CD4-positive, alpha-beta T cell treated with Interleukin-17A for 1 hour (primary cell): ENCODE data around the gene NMRAL1.
A peak's percentile ranks its signal among the peaks of the same experiment; 100 is the strongest.

Experiments used
- DNase-seq: peaks from one replicate; pipeline ENCODE4 v3.0.0-alpha.2; 2020

NMRAL1 gene

DNA sequence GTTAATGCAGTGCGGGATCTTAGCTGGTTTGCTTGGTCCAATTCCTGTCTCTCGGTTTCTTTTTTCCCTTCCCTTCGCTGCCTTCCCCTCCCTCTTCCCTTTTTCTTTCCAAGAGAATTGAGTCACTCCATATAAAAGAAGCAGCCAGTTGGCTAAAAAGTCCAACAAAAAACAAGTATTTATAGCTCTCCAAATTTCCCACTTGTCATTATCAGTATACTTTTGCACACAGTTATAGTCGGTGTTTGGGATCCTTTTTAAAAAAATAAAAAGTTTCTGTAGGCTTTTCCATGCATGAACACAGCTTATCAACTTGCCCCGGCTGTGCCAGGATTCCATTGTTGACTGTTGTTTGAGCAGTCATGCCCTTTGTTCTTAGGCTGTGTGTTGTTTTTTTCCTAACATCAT lies 26.6 kb upstream of the NMRAL1 start:
- no peak for DNase-seq

DNA sequence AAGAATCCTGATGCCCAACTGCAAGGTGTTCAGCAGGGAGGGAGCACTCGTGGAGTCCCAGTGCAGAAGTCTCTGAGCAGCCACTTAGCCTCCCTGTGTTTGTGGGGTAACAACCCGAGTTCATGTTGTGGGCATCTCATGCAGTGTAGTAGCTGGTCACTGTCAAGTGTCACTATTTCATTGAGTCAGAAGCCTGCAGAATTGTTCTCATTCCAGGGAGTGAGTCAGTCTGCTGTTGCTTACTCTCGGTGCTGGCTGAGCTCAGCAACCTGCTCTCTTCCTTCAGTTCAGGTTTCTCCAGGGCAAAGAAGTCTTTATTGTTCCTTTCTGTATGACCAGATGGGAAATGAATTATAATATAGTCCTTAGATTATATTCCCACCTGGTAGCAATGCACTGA lies 25.8 kb upstream of the NMRAL1 start:
- DNase-seq: no peak

DNA sequence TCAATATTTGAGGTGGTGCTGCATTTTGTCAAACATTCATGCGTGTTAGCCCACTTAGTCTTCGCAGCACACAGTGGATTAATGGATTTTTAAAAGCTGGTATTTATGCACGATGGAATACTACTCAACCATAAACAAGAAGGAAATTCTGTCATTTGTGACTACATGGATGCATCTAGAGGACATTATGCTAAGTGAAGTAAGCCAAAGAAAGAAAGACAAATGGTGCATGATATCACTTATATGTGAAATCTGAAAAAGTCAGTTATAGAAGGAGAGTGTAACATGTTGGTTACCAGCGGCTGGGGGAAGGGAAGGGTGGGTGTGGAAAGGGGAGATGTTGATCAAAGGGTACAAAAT lies 24.8 kb upstream of the NMRAL1 start:
- no peak for DNase-seq

DNA sequence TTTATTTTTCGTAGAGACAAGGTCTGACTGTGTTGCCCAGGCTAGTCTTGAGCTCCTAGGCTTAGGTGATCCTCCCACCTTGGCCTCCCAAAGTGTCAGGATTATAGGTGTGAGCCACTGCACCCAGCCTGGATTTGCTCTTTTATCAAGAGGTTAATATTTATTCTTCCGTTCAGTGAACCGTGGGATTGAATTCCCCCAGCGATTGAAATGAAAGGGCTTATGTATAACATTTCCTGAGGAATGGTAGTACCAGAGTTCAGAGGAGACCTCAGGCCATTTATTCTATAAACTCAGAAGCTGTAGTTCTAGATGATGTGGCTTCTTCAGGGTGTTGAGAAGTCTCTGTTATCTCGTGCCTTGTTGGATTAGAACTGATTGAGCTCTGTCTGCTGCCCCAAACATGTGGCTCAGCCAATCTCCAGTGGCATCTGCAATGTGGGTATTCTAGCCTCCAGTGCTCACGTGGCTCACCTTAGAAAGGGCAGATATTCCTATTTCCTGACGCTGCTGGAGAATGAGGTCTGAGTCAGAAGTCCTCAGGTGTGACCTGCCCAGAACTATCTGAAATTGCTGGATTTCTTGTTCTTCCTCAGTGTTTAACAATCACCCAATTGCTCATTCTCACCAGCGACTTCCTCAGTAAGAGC lies 24.2 kb upstream of the NMRAL1 start:
- no peak for DNase-seq

DNA sequence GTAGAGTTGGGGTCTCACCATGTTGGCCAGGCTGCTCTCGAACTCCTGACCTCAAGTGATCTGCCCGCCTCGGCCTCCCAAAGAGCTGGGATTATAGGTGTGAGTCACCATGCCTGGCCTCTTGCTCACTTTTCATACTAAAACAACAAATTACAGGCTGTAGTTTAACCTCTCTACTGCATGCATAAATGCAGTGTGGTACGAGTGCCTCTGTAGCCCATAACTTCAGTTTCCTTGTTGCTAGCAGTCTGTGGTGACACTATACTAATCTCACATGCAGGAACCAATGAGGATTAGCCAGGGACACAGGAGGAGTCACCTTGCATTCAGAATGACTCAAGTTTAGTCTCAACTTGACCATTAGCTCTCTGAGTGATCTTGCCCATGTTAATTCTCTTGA lies 21.9 kb upstream of the NMRAL1 start:
- DNase-seq: no peak

DNA sequence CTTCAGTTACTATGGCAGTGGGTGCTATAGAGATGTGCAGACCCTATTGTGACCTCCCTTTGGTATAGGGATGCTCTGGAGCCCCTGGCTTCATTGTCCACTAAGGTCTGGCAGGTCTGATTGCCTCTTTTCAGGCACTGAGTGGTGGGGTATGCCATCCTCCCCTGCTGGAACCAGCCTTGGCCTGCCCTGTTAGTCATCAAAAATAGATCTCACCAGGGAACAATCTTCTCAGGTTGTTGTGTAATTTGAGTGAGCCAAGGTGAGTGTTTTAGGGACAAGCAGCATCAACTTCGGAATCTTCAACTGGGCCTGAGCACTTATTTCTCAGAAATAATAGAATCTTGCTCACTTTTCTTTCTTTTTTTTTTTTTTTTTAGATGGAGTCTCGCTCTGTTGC lies 21.3 kb upstream of the NMRAL1 start:
- no peak for DNase-seq

DNA sequence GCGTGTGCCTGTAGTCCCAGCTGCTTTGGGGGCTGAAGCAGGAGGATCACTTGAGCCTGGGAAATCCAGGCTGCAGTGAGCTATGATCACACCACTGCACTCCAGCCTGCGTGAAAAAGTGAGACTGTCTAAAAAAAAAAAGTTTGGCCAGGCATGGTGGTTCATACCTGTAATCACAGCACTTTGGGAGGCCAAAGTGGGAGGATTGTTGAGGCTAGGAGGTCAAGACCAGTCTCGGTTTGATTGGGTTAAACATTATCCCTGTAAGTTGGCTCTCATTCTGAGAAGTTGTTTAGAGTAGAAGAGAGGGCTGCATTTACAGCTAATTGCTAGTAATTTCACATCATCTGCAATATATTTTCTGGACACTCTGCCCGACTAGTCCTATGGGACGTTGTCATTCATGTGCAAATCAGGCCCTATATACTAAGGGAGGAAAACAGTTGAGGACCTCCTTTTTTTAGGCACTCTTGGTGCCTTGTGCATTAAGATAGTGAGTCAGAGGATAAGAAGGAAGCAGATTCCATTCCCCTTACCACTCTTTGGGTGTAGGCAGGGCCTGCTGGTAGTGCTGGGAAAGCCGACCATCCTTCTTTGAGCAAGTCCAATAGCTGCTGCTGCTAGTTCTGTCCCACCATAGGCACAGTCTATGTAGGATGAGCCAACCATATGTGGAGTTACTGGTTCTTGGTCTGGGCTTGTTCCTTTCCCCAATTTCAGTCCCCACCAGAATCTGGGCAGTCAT lies 20.5 kb upstream of the NMRAL1 start:
- DNase-seq: no peak

DNA sequence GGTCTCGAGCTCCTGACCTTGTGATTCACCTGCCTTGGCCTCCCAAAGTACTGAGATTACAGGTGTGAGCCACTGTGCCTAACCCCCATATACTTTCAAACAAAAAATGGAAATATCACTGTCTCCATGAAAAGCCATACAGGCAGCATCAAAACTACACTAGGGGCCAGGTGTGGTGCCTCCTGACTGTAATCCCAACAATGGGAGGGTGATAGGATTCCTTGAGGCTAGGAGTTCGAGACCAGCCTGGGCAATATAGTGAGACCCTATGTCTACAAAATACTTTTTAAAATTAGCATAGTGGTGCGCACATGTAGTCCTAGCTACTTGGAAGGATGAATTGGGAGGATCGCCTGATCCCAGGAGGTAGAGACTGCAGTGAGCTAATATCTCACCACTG lies 17.5 kb upstream of the NMRAL1 start:
- DNase-seq: no peak

DNA sequence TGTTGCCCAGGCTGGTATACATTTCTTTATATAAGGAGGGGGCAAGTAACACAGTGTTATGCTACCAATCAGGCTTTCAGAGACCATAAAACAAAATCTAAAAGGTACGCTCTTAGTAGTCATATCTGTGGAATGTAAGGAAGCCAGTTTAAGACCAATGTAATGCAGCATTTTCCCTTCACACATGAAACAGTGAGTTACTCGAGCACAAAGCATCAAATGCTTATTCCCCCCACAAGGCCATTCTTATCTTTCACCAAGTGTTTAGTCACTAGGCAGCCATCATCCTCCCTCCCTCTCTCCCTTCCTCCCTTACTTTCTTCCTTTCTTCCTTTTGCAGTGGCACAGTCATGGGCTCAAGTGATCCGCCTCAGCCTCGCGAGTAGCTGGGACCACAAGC lies 14.6 kb upstream of the NMRAL1 start:
- no peak for DNase-seq

DNA sequence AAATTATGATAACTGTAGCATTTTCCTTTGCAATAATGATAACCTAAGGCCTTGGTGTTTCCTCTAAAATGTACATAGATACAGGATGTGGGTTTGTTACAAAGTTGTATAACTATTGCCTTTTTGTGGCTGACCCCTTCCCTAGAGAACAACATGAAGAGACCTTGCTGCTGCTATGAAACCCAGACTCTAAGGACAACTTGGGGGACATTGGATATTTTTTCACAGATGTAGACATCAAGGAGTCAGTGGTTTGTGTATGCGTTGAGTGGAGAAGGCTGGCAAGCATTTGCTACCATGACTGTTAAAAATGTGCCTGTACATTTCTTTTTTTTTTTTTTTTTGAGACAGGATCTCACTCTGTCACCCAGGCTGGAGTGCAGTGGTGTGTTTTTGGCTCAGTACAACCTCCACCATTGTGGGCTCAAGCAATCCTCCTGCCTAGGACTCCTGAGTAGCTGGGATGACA lies 14.1 kb upstream of the NMRAL1 start:
- DNase-seq: peak; percentile 69

DNA sequence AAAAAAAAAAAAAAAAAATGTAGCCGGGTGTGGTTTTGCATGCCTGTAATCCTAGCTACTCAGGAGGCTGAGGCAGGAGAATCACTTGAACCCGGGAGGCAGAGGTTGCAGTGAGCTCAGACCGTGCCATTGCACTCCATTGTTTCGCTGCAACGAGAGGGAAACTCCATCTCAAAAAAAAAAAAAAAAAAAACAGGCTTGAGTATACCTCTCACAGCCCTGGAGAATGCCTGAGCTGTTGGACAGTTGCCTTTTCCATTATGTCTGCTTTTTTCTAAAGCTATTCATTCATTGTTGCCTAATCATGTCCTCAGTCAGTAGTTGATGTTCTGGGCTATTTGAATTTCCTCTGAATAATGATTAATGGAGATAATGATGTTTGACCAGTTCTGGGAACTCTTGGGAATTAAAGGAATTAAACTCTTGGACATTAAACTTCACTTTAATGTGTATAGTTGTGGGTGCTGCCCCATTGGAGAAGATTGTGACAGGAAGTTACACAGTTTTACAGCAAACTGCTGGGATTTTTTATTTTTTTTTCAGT lies 13.6 kb upstream of the NMRAL1 start:
- no peak for DNase-seq

DNA sequence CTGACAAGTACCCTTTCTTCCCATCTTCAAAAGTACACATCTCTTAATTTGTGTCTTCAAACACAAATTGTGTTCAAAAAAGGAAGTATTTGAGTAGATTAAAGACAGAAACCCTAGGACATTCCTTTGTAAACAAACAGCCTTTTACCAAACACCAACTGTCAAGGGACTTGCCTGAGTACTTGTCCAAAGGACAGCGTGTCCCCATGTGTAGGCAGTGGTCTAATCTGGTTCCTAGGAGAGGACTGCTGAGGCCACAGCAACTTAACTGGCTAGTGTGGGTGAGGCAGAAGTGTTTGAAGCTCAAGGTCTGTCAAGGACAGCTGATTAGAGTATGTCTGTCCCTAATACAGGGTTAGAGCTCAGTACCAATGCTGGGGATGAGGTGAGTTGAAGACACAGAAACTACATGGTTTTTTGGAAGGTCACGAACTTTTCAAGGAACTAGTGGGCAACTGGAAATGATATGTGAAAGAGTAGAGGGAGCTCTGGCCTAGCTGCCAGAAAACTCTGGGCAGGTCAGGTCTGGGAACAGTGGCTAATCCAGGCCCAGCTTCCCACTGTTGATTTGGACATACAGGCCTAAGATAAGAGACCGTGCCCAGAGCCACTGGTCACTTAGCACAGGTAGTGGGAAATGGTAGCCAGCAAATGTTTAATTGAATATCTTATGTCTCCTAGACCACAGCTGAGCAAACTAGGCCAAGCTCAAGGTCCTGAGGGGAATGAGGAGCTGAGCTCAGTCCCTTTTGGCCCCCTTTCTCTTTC lies 11.9 kb upstream of the NMRAL1 start:
- no peak for DNase-seq

DNA sequence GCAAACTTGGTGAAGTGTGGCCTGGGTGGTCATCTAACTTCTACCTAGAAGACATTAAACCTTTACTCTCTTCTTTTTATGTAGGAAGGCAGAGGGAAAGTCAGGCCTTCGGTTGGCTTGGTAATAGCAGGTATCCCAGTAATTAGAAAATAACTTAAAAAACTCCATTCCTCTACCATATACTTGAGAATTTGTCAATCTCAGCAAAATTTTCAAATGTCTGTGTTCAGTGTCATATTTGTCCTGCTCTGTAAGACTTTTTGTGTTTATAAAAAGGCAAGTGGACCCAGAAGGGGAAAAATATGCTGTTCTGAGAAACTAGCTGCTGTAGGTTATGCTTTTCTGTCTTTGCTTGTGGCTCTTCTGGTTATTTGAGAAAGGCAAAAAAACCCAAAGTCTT lies 7.5 kb upstream of the NMRAL1 start:
- no peak for DNase-seq

DNA sequence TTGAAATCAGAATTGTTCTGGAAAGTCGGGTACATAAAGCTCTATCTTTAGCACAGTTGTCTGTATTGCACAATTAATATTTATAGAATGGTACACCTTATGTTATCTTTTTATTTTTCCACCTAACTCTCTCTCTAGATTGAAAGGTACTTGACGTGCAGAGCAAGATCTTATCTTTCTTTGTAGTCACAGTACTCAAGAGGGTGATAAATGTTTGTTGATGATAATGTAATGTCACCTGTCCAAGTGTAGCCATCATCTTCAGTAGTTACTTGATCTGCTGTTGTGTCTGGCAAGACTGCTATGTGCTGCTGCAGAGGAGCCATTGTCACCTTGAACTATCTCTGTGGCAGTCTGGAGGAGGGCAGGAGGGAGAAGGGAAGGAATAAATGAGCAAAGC lies 7.1 kb upstream of the NMRAL1 start:
- no peak for DNase-seq

DNA sequence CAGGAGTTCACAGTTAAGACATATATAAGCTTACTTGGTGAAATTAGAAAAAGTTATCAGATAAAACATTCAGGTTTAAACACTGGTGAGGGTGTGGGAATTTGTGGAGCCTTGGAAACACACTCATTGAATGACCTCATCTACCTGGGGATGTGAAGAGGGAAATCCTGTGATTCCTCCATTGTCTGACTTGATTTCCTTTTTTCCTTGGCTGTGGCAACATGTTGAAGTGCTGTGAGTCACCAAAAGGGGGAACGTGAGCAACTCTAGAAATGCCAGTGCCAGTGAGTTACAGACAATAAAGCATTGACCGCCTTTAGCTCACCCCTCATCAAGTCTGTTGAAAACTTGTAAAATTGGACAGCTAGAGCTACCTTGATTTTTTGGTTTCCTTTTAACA lies 3.5 kb upstream of the NMRAL1 start:
- DNase-seq: peak; percentile 44

DNA sequence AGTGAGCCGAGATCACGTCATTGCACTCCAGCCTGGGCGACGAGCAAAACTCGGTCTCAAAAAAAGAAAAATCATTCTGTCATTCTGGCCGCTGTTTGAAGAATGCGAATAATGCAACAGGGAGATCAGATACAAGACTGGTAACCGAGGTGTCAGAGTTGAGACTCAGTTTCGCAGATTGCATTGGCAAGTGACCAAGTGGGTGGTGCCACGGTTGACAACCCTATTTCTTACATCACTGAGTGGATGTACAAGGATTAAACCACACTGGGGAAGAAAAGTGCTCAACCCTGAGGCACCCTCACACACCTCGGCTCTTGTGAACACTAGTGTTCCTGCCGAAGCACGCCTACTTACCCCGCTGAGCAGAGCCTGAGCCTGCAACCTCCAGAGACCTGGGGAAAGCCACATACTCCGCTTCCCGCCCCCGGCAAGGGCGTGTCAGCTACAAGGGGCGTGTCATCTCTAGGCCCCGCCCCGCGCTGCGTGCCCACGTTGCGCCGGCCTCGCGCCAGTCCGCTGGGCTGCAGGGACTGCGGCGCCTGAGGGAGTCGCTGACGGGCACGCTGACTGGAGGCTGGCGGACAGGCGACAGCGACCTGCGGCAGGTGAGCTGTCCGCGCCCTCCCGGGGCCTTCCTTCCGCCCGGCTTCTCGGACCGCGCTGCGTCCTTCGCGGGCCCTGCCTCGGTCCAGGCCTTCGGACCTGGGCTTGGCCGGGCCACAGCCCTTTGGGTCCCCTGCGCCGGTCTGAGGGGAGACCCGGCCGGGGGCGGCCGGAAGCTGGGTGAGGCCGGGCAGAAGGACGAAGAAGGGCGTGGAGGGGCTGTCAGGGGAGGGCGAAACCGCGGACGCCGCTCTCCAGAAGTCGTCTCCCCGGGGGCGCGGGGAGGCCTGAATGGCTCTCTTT lies 1.7 kb upstream of the NMRAL1 start, which contains the start of gene HMOX2:
HMOX2 (plus strand) TSS at position 519 of the 909 bp plus-strand sequence. CDS start 29,127 bp downstream, outside the sequence.
- peak; percentile 95 for DNase-seq

DNA sequence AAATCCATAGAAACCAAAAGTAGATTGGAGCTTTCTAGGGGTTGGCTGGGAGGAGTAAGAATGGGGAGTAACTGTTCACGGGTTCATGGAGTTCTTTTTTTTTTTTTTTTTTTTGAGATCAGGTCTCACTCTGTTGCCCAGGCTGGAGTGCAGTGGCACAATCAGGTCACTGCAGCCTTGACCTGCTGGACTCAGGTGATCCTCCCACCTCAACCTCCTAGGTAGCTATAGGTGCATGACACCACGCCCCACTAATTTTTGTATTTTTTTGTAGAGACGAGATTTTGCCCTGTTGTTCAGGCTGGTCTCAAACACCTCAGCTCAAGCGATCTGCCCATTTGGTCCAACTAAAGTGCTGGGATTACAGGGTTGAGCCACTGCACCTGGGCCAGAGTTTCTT lies 1.5 kb downstream of the NMRAL1 start:
- DNase-seq: no peak

DNA sequence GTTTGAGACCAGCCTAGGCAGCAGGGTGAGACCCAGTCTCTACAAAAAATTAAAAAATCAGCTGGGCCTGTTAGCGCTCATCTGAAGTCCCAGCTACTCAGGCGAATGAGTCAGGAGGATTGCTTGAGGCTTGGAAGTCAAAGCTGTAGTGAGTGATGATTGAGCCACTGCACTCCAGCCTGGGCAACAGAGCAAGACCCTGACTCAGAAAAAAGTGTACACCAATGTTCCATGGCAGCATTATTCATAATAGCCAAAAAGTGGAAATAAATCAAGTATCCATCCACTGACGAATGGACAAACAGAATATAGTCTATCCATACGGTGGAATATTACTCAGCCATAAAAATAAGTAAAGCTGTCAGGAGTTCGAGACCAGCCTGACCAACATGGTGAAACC lies 2.6 kb downstream of the NMRAL1 start:
- no peak for DNase-seq

DNA sequence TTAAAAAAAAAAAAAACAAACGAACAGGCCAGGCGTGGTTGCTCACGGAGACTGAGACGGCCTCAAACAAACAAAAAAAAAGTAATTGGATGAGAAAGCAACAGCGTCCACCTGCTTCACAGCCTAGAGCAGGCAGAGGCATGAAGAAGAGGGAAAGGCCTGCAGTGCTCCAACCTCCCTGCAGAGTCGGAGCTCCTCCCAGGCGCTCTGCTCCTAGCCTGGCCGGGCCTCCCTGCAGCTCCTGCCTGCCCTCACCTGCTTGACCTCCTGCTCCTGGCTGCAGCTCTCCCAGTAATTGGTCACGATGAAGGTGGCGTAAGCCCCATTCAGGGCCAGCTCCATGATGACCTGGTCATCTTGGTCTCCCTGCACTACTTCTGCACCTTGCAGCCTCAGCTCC lies 5.5 kb downstream of the NMRAL1 start:
- no peak for DNase-seq

DNA sequence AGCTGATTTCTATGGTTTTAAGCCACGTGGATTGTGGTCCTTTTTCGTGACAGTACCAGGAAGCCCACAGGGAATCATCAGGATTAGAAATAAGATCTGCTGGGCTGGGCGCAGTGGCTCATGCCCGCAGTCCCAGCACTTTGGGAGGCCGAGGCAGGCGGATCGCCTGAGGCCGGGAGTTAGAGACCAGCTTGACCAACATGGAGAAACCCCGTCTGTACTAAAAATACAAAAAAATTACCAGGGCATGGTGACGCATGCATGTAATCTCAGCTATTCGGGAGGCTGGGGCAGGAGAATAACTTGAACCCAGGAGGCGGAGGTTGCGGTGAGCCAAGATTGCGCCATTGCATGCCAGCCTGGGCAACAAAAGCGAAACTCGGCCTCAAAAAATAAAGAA lies 6.5 kb downstream of the NMRAL1 start:
- no peak for DNase-seq

DNA sequence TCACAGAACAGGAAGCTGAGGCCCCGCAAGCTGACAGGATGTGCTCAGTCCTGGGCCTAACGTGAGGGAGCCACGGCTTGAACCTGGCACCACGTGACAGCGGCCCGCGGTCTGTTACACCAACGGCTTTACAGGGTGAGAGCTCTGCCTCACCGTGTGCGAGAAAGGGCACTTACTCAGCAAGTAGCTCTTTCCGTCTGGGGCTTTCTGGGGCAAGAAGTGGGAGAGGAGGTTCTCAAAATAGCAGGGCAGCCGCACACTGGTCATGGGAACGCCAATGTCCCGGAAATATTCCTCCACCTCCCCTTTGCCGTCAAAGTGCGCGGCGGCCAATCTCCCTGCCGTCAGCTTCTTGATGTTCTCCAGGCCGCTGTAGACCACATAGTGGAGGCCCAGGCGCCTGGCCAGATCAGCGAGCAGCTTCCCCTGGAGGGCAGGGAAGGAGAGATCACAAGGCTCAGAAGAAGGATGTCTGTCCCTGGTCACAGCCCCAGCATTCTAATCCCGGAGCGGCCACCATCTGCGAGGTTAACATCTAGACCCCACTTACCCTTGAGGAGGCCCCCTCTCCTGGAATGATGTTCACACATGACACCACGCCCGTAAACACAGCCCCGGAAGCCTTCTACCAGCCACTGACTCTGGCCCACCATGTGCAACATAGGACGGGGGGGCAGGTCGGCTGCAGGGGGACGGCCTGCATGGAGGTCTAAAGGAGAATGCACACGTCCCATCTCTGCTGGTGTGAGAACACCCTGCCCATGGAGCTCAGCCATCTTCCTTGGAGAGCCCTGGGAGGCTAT lies 8.2 kb downstream of the NMRAL1 start:
- DNase-seq: peak; percentile 82
